ENCODE results near the gene LAD1. TPM values are rescaled to one million over a fixed set of nuclear protein-coding genes. Genes with fewer than 3 reads are reported as not detected.

LAD1 gene
- polyA plus RNA-seq, 2 of the 4 experiments (the other 2 are of a cell fraction), result 0.19 to 1.1 TPM

DNA sequence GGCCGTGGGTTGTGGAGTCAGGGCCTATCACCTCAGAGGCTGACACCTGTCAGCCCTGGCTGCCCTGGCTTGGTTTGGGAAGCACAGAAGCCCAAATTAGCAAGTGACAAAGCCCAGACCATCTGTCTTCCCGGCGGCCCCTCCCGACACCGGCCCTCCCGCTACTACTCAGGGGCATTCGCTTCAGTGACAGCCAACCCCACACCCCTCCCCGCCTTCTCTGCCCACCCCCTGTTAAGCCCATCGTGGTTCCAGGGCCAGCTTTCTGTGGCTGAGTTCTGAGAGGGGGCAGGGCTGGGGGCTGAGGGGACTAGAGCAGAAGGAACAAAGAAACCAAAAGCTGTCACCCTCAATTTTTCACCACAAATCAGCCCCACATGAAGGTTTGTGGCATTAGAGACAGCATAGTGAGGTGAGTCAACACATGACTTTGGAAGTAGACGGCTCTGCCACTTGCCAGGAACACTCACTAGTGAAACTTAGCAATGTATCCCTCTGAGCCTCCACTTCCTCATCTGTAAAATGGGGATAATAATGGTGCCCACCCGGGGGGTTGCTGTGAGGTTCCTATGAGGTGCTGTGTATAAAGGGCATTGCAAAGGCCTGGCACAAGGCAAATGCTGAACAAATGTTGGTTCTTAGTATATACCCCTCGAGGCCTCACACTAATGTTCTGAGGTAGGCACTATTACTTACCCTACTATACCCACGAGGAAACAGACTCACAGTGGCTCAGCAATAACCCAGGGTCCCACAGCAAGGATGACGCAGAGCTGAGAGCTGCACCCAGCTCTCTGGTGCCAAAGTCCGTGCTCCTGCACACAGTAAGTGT is 27.6 kb upstream of the LAD1 start:
- Histone ChIP-seq H3K4me2 (no peak overlapping the region), H3K4me3 (no peak overlapping the region), H3K27ac (no peak overlapping the region), H3K9me3 (no peaks in the 10 kb centered on the region), H3K4me1 (no peaks in the 10 kb centered on the region)
- TF ChIP-seq, protein P1, sequence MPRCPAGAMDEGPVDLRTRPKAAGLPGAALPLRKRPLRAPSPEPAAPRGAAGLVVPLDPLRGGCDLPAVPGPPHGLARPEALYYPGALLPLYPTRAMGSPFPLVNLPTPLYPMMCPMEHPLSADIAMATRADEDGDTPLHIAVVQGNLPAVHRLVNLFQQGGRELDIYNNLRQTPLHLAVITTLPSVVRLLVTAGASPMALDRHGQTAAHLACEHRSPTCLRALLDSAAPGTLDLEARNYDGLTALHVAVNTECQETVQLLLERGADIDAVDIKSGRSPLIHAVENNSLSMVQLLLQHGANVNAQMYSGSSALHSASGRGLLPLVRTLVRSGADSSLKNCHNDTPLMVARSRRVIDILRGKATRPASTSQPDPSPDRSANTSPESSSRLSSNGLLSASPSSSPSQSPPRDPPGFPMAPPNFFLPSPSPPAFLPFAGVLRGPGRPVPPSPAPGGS (IDR thresholded peaks at IDR 0.05), result no peak
- TF ChIP-seq ZNF302 (CRISPR knock-in tag; IDR thresholded peaks at IDR 0.05) (no peak), EHF (CRISPR knock-in tag; IDR thresholded peaks at IDR 0.05) (no peak)
- CTCF ChIA-PET, result interaction anchor here (0.7 to 4.0 kb wide), 5 partner anchors 9 to 55 kb away, joined by 3 to 29 read pairs (median 8); no protein-coding TSS in a partner anchor
- no peak for ATAC-seq
- POLR2A ChIA-PET, result no interaction called here
- 78% methylated on average over 13 of the region's 15 CpGs for WGBS (ENCODE audit: missing lambda C conversion rate)
- FAIRE-seq, result no peak
- DNase-seq (ENCODE audit: low read depth in 1 of 2, low spot score in 1 of 2), result no peak

- H3K27ac ChIP-seq, result no peak overlapping the region
- H3K4me1 ChIP-seq, result no peaks in the 10 kb centered on the region
- WGBS (ENCODE audit: missing lambda C conversion rate), result 100% methylated on average over 2 of the region's 2 CpGs
- ChIA-PET CTCF (interaction anchor here (0.6 to 4.0 kb wide), 4 partner anchors 12 to 285 kb away, joined by 3 to 29 read pairs (median 4); no protein-coding TSS in a partner anchor), POLR2A (no interaction called here)
- H3K9me3 ChIP-seq, result no peaks in the 10 kb centered on the region
- no peak overlapping the region for H3K4me3 ChIP-seq
- DNase-seq (ENCODE audit: low read depth in 1 of 2, low spot score in 1 of 2), result no peak
- no peak for ATAC-seq
- no peak overlapping the region for H3K4me2 ChIP-seq
- TF ChIP-seq CBX8 (IDR thresholded peaks at IDR 0.05) (no peak), FOXS1 (CRISPR knock-in tag; IDR thresholded peaks at IDR 0.05) (no peak), RCOR1 (IDR thresholded peaks at IDR 0.05; ENCODE audit: low read depth, low read length) (no peak), POLR2AphosphoS2 (conservative IDR thresholded peaks at IDR 0.05; ENCODE audit: low read length) (no peak), ZFP36 (IDR thresholded peaks at IDR 0.05; ENCODE audit: borderline replicate concordance, partially characterized antibody) (no peak), EP300 (IDR thresholded peaks at IDR 0.05) (no peak), HMGXB4 (CRISPR knock-in tag; IDR thresholded peaks at IDR 0.05; ENCODE audit: borderline replicate concordance) (no peak), CEBPB (IDR thresholded peaks at IDR 0.05) (no peak)
- TF ChIP-seq, protein P2, sequence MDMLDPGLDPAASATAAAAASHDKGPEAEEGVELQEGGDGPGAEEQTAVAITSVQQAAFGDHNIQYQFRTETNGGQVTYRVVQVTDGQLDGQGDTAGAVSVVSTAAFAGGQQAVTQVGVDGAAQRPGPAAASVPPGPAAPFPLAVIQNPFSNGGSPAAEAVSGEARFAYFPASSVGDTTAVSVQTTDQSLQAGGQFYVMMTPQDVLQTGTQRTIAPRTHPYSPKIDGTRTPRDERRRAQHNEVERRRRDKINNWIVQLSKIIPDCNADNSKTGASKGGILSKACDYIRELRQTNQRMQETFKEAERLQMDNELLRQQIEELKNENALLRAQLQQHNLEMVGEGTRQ (IDR thresholded peaks at IDR 0.05), result no peak
- TF ChIP-seq, protein P3, sequence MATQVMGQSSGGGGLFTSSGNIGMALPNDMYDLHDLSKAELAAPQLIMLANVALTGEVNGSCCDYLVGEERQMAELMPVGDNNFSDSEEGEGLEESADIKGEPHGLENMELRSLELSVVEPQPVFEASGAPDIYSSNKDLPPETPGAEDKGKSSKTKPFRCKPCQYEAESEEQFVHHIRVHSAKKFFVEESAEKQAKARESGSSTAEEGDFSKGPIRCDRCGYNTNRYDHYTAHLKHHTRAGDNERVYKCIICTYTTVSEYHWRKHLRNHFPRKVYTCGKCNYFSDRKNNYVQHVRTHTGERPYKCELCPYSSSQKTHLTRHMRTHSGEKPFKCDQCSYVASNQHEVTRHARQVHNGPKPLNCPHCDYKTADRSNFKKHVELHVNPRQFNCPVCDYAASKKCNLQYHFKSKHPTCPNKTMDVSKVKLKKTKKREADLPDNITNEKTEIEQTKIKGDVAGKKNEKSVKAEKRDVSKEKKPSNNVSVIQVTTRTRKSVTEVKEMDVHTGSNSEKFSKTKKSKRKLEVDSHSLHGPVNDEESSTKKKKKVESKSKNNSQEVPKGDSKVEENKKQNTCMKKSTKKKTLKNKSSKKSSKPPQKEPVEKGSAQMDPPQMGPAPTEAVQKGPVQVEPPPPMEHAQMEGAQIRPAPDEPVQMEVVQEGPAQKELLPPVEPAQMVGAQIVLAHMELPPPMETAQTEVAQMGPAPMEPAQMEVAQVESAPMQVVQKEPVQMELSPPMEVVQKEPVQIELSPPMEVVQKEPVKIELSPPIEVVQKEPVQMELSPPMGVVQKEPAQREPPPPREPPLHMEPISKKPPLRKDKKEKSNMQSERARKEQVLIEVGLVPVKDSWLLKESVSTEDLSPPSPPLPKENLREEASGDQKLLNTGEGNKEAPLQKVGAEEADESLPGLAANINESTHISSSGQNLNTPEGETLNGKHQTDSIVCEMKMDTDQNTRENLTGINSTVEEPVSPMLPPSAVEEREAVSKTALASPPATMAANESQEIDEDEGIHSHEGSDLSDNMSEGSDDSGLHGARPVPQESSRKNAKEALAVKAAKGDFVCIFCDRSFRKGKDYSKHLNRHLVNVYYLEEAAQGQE (IDR thresholded peaks at IDR 0.05), result no peak
- TF ChIP-seq, protein P1 (IDR thresholded peaks at IDR 0.05), result no peak
- TF ChIP-seq, protein P4, sequence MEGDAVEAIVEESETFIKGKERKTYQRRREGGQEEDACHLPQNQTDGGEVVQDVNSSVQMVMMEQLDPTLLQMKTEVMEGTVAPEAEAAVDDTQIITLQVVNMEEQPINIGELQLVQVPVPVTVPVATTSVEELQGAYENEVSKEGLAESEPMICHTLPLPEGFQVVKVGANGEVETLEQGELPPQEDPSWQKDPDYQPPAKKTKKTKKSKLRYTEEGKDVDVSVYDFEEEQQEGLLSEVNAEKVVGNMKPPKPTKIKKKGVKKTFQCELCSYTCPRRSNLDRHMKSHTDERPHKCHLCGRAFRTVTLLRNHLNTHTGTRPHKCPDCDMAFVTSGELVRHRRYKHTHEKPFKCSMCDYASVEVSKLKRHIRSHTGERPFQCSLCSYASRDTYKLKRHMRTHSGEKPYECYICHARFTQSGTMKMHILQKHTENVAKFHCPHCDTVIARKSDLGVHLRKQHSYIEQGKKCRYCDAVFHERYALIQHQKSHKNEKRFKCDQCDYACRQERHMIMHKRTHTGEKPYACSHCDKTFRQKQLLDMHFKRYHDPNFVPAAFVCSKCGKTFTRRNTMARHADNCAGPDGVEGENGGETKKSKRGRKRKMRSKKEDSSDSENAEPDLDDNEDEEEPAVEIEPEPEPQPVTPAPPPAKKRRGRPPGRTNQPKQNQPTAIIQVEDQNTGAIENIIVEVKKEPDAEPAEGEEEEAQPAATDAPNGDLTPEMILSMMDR (IDR thresholded peaks at IDR 0.05), result no peak
- TF ChIP-seq, protein P5, sequence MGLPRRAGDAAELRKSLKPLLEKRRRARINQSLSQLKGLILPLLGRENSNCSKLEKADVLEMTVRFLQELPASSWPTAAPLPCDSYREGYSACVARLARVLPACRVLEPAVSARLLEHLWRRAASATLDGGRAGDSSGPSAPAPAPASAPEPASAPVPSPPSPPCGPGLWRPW (IDR thresholded peaks at IDR 0.05), result no peak
- FAIRE-seq, result no peak
These were observed 25.0 kb upstream of the LAD1 start for GRCh38 chr1:201424146-201424545.

Data from A549 (cell line).